MM.1S (cell line): ENCODE measurements around the gene RSU1.

Source experiments
- CTCF ChIP-seq: fragments of 300-600 bp; sonication (generic); IDR thresholded peaks from 2 replicates; pipeline ENCODE4 v1.5.1; 2016; ENCODE audit warnings: antibody characterized with exemption, low read length, mixed read lengths
- EZH2 ChIP-seq: fragments of 300-600 bp; sonication (generic); optimal IDR thresholded peaks from 2 replicates; pipeline ENCODE3; 2017; ENCODE audit warnings: low read depth, mild to moderate bottlenecking, antibody characterized with exemption, low read length, mixed read lengths
- EZH2phosphoT487 ChIP-seq: fragments of 300-600 bp; sonication (generic); IDR thresholded peaks from 2 replicates; pipeline ENCODE4 v1.6.1; 2018; ENCODE audit warnings: antibody characterized with exemption, low read length

- TF ChIP-seq CTCF (no peak), EZH2phosphoT487 (no peak), EZH2 (no peak)
Observed at GRCh38 chr10:16547973-16548372, 269.3 kb downstream of the RSU1 start.
